IgD-negative memory B cell (primary cell): ENCODE results near the gene HPD. TPM values are rescaled to one million over a fixed set of nuclear protein-coding genes. Genes with fewer than 3 reads are reported as not detected.

Experiments
- H3K27ac Mint-ChIP-seq, 3 donors: one replicate each; pipeline ENCODE4 v1.8.0; 2020 to 2022; ENCODE audit warnings: mild to moderate bottlenecking in 3 of 3, mixed read lengths in 3 of 3, moderate library complexity in 1 of 3
- H3K27me3 Mint-ChIP-seq: one replicate; pipeline ENCODE4 v1.8.0; 2021; ENCODE audit warnings: mixed read lengths
- H3K36me3 Mint-ChIP-seq: one replicate; pipeline ENCODE4 v1.8.0; 2020; ENCODE audit warnings: mild to moderate bottlenecking, mixed read lengths
- H3K4me1 Mint-ChIP-seq, 3 donors: one replicate each; pipeline ENCODE4 v1.8.0; 2020 to 2022; ENCODE audit warnings: mixed read lengths in 3 of 3, mild to moderate bottlenecking in 1 of 3
- H3K4me3 Mint-ChIP-seq, 4 donors: one replicate each; pipeline ENCODE4 v1.8.0; 2020 to 2022; ENCODE audit warnings: mild to moderate bottlenecking in 4 of 4, mixed read lengths in 4 of 4, moderate library complexity in 3 of 4
- H3K9me3 Mint-ChIP-seq, 3 donors: one replicate each; pipeline ENCODE4 v1.8.0; 2020 to 2021; ENCODE audit warnings: mixed read lengths in 3 of 3, mild to moderate bottlenecking in 1 of 3
- polyA plus RNA-seq: library from polyadenylated mRNA; unstranded; fragments of 300-500 nt; fragmentation: Illumina TruSeq; gene quantifications from one replicate; pipeline ENCODE4 v1.2.3, GENCODE V29; 2021

Gene HPD
- polyA plus RNA-seq, 1 donor from 2014 or later: not detected

GRCh38 chr12:121804417-121805111, 54.1 kb downstream of the HPD start:
- H3K36me3 Mint-ChIP-seq: peaks cover 3% of the 10 kb centered on the region
- H3K27ac Mint-ChIP-seq: peak overlapping the region; percentile 95 to 97 (median 97)
- no peaks in the 10 kb centered on the region for H3K9me3 Mint-ChIP-seq
- H3K4me3 Mint-ChIP-seq: peak overlapping the region; percentile 89 to 98 (median 96)
- no peaks in the 10 kb centered on the region for H3K27me3 Mint-ChIP-seq
- peaks cover 16 to 18% (median 17%) of the 10 kb centered on the region in 3 donors for H3K4me1 Mint-ChIP-seq

GRCh38 chr12:121803861-121804416, 54.7 kb downstream of the HPD start, which contains the start of gene SETD1B:
Gene SETD1B, plus strand, starts transcription at chr12:121804009. Its CDS starts 729 bp downstream, at chr12:121804738.
- Mint-ChIP-seq H3K4me3 (peak within 1 kb of the TSS; percentile 95 to 98 (median 96)), H3K27ac (peak within 1 kb of the TSS; percentile 97 to 99 (median 98)), H3K4me1 (peaks cover 17 to 22% (median 20%) of the 10 kb centered on the region in 3 donors), H3K27me3 (no peaks in the 10 kb centered on the region), H3K9me3 (no peaks in the 10 kb centered on the region), H3K36me3 (peaks cover 3% of the 10 kb centered on the region)

- Mint-ChIP-seq H3K27me3 (no peaks in the 10 kb centered on the region), H3K9me3 (no peaks in the 10 kb centered on the region), H3K4me1 (peaks cover 17 to 27% (median 26%) of the 10 kb centered on the region in 3 donors), H3K27ac (peak overlapping the region; percentile 97 to 99 (median 98)), H3K4me3 (peak overlapping the region; percentile 89 to 97 (median 95)), H3K36me3 (peaks cover 3% of the 10 kb centered on the region)
These were observed 55.6 kb downstream of the HPD start for GRCh38 chr12:121802843-121803698.

GRCh38 chr12:121802485-121802842, 56.2 kb downstream of the HPD start:
- H3K27ac Mint-ChIP-seq: peak overlapping the region; percentile 97 to 99 (median 98)
- H3K9me3 Mint-ChIP-seq: no peaks in the 10 kb centered on the region
- peak overlapping the region; percentile 89 to 97 (median 95) for H3K4me3 Mint-ChIP-seq
- H3K36me3 Mint-ChIP-seq: peaks cover 3% of the 10 kb centered on the region
- H3K27me3 Mint-ChIP-seq: no peaks in the 10 kb centered on the region
- H3K4me1 Mint-ChIP-seq: peaks cover 15 to 27% (median 26%) of the 10 kb centered on the region in 3 donors

GRCh38 chr12:121801595-121802484, 56.8 kb downstream of the HPD start:
- no peaks in the 10 kb centered on the region for H3K9me3 Mint-ChIP-seq
- peaks cover 3% of the 10 kb centered on the region for H3K36me3 Mint-ChIP-seq
- peak overlapping the region; percentile 89 to 97 (median 95) for H3K4me3 Mint-ChIP-seq
- H3K4me1 Mint-ChIP-seq: peaks cover 17 to 25% (median 24%) of the 10 kb centered on the region in 3 donors
- H3K27ac Mint-ChIP-seq: peak overlapping the region; percentile 97 to 99 (median 98)
- no peaks in the 10 kb centered on the region for H3K27me3 Mint-ChIP-seq

GRCh38 chr12:121800694-121801594, 57.7 kb downstream of the HPD start:
- Mint-ChIP-seq H3K4me1 (peaks cover 15 to 20% (median 18%) of the 10 kb centered on the region in 3 donors), H3K9me3 (no peaks in the 10 kb centered on the region), H3K27ac (peak overlapping the region; percentile 97 to 99 (median 98)), H3K27me3 (no peaks in the 10 kb centered on the region), H3K4me3 (peak overlapping the region; percentile 89 to 97 (median 95)), H3K36me3 (peaks cover 2% of the 10 kb centered on the region)

GRCh38 chr12:121799842-121800693, 58.6 kb downstream of the HPD start:
- Mint-ChIP-seq H3K4me1 (peaks cover 16 to 18% (median 18%) of the 10 kb centered on the region in 3 donors), H3K27me3 (no peaks in the 10 kb centered on the region), H3K27ac (peak overlapping the region; percentile 86 to 92 (median 88)), H3K9me3 (no peaks in the 10 kb centered on the region), H3K4me3 (peak overlapping the region; percentile 83 to 94 (median 84)), H3K36me3 (peaks cover 2% of the 10 kb centered on the region)

- H3K4me1 Mint-ChIP-seq: peaks cover 22 to 26% (median 25%) of the 10 kb centered on the region in 3 donors
- H3K36me3 Mint-ChIP-seq: peaks cover 2% of the 10 kb centered on the region
- H3K27ac Mint-ChIP-seq: peak overlapping the region; percentile 86 to 92 (median 88)
- H3K4me3 Mint-ChIP-seq: peak overlapping the region; percentile 83 to 94 (median 88)
- H3K9me3 Mint-ChIP-seq: no peaks in the 10 kb centered on the region
- H3K27me3 Mint-ChIP-seq: no peaks in the 10 kb centered on the region
These were observed 59.4 kb downstream of the HPD start for GRCh38 chr12:121799156-121799841.

GRCh38 chr12:121798787-121799155, 59.9 kb downstream of the HPD start:
- peaks cover 23 to 28% (median 26%) of the 10 kb centered on the region in 3 donors for H3K4me1 Mint-ChIP-seq
- H3K4me3 Mint-ChIP-seq: peak overlapping the region; percentile 83 to 94 (median 88)
- H3K27ac Mint-ChIP-seq: peak overlapping the region; percentile 80 to 92 (median 88)
- H3K27me3 Mint-ChIP-seq: no peaks in the 10 kb centered on the region
- H3K9me3 Mint-ChIP-seq: no peaks in the 10 kb centered on the region
- H3K36me3 Mint-ChIP-seq: peaks cover 2% of the 10 kb centered on the region

GRCh38 chr12:121797937-121798786, 60.5 kb downstream of the HPD start:
- H3K36me3 Mint-ChIP-seq: peaks cover 2% of the 10 kb centered on the region
- peak overlapping the region in 3 of 4 donors; percentile 86 to 94 (median 89) for H3K4me3 Mint-ChIP-seq
- H3K4me1 Mint-ChIP-seq: peaks cover 22 to 27% (median 26%) of the 10 kb centered on the region in 3 donors
- peak overlapping the region; percentile 63 to 92 (median 88) for H3K27ac Mint-ChIP-seq
- H3K27me3 Mint-ChIP-seq: no peaks in the 10 kb centered on the region
- no peaks in the 10 kb centered on the region for H3K9me3 Mint-ChIP-seq
